Measurements from ENCODE around the gene MSMP.

DNA sequence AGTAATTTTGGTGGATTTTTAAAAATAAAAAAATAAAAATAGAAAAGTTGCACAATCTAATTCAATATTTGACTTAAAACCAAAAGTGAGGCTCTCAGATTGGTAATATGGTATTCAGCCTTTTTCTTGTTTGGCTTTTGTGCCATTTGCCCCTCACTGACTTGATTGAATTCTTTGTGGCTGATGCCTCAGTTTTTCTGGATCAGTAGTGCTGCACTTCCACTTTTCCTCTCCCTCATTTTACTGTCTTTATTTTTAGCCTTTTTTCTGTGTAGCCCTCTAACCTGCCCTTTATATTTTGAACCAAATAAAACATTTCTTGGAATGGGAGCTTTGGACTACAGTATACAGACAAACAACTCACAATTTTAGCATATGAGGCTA lies 3.8 kb upstream of the MSMP start:
- TF ChIP-seq ZNF217 (IDR thresholded peaks at IDR 0.05) (no peak), POLR2A (IDR thresholded peaks at IDR 0.05; ENCODE audit: low read depth, low read length) (no peak), MXI1 (IDR thresholded peaks at IDR 0.05; ENCODE audit: low read depth, low read length) (no peak), RELA (IDR thresholded peaks at IDR 0.05; ENCODE audit: borderline replicate concordance, partially characterized antibody) (no peak), POLR2AphosphoS5 (IDR thresholded peaks at IDR 0.05; ENCODE audit: low read length) (no peak), ZBED1 (IDR thresholded peaks at IDR 0.05; ENCODE audit: borderline replicate concordance) (no peak)
- TF ChIP-seq, protein P1, sequence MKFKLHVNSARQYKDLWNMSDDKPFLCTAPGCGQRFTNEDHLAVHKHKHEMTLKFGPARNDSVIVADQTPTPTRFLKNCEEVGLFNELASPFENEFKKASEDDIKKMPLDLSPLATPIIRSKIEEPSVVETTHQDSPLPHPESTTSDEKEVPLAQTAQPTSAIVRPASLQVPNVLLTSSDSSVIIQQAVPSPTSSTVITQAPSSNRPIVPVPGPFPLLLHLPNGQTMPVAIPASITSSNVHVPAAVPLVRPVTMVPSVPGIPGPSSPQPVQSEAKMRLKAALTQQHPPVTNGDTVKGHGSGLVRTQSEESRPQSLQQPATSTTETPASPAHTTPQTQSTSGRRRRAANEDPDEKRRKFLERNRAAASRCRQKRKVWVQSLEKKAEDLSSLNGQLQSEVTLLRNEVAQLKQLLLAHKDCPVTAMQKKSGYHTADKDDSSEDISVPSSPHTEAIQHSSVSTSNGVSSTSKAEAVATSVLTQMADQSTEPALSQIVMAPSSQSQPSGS (IDR thresholded peaks at IDR 0.05; ENCODE audit: low read length) = no peak

Measured in GM12878 (cell line).